Keratinocyte (primary cell): ENCODE data around the gene FAM83G. TPM values are rescaled to one million over a fixed set of nuclear protein-coding genes. Genes with fewer than 3 reads are reported as not detected.

Experiments used
- DNase-seq: peaks from one replicate; pipeline ENCODE4 v3.0.0-alpha.2; 2011; ENCODE audit warnings: low read depth, missing footprints, low spot score
- FAIRE-seq: peaks from 2 replicates; lab custom pipeline; 2011; peaks lifted over from hg19 to GRCh38; lab: Jason Lieb, UNC
- H2AFZ ChIP-seq: 2 replicates; pipeline ENCODE4 v1.6.0; 2012; ENCODE audit warnings: low read length, control low read depth, inconsistent platforms; ENCODE audit not compliant: control insufficient read depth
- H3K27ac ChIP-seq: 2 replicates; pipeline ENCODE4 v1.5.1; 2011; ENCODE audit warnings: low read length; ENCODE audit not compliant: control insufficient read depth, insufficient read depth
- H3K27me3 ChIP-seq: 3 replicates; pipeline ENCODE4 v1.6.0; 2011; ENCODE audit warnings: low read length; ENCODE audit not compliant: control insufficient read depth, insufficient read depth; ENCODE audit errors: extremely low read depth
- H3K36me3 ChIP-seq, 2 experiments: 2 replicates in 1 of 2; 3 replicates in 1 of 2; pipeline ENCODE4 v1.5.1; 2011; ENCODE audit warnings: low read length in 2 of 2, mild to moderate bottlenecking in 1 of 2; ENCODE audit not compliant: control insufficient read depth in 2 of 2, insufficient read depth in 2 of 2; ENCODE audit errors: extremely low read depth in 1 of 2
- H3K4me1 ChIP-seq: 3 replicates; pipeline ENCODE4 v1.5.1; 2011; ENCODE audit warnings: low read length; ENCODE audit not compliant: control insufficient read depth, insufficient read depth; ENCODE audit errors: extremely low read depth
- H3K4me2 ChIP-seq: 3 replicates; pipeline ENCODE4 v1.6.0; 2011; ENCODE audit warnings: low read depth, low read length; ENCODE audit not compliant: control insufficient read depth, insufficient read depth; ENCODE audit errors: extremely low read depth
- H3K4me3 ChIP-seq, 3 experiments: fragments of 200-600 bp in 1 of 3; sonication (generic) in 1 of 3; 2 replicates in 2 of 3; 3 replicates in 1 of 3; pipeline ENCODE4 v1.5.1; 2011 to 2016; ENCODE audit warnings: low read length in 3 of 3, mild to moderate bottlenecking in 3 of 3, control low read depth in 2 of 3, inconsistent platforms in 1 of 3, low read depth in 1 of 3, mixed read lengths in 1 of 3, mixed run types in 1 of 3, moderate library complexity in 1 of 3; ENCODE audit not compliant: control insufficient read depth in 2 of 3, insufficient read depth in 2 of 3; ENCODE audit errors: extremely low read depth in 1 of 3
- H3K79me2 ChIP-seq: 2 replicates; pipeline ENCODE4 v1.6.0; 2012; ENCODE audit warnings: low read length; ENCODE audit not compliant: control insufficient read depth, insufficient read depth
- H3K9ac ChIP-seq: 3 replicates; pipeline ENCODE4 v1.6.0; 2011; ENCODE audit warnings: low read length; ENCODE audit not compliant: control insufficient read depth, insufficient read depth; ENCODE audit errors: extremely low read depth
- H3K9me1 ChIP-seq: 3 replicates; pipeline ENCODE4 v1.6.0; 2011; ENCODE audit warnings: low read length; ENCODE audit not compliant: control insufficient read depth, insufficient read depth; ENCODE audit errors: extremely low read depth
- H3K9me3 ChIP-seq: 2 replicates; pipeline ENCODE4 v1.5.1; 2012; ENCODE audit warnings: low read depth, low read length; ENCODE audit not compliant: control insufficient read depth
- H4K20me1 ChIP-seq: 3 replicates; pipeline ENCODE4 v1.6.0; 2011; ENCODE audit warnings: low read length; ENCODE audit not compliant: control insufficient read depth, insufficient read depth; ENCODE audit errors: extremely low read depth
- CTCF ChIP-seq, 3 experiments: IDR thresholded peaks in 1 of 3; conservative IDR thresholded peaks in 1 of 3; optimal IDR thresholded peaks in 1 of 3; 2 replicates in 2 of 3; 3 replicates in 1 of 3; pipeline versions ENCODE3 to v1.5.1; 2011; ENCODE audit warnings: low read length in 3 of 3, mild to moderate bottlenecking in 3 of 3, moderate library complexity in 2 of 3, control low read depth in 1 of 3, inconsistent platforms in 1 of 3; ENCODE audit not compliant: insufficient read depth in 2 of 3; ENCODE audit errors: extremely low read depth in 1 of 3
- EZH2 ChIP-seq: IDR thresholded peaks from one replicate; pipeline ENCODE4 v1.6.1; 2012; ENCODE audit warnings: inconsistent platforms, mild to moderate bottlenecking, low read length, moderate library complexity
- dilution Hi-C: fragments of 300-500 bp; cut with MboI; formaldehyde crosslinking; loops from one replicate; pipeline ENCODE4 v1.7.0; 2020; ENCODE audit warnings: low sequenced_read_pairs; ENCODE audit not compliant: extremely low pct_ligation_motif_present
- polyA plus RNA-seq, 5 experiments: library from polyadenylated mRNA; depleted of rRNA in 3 of 5; stranded (reverse) in 3 of 5; stranded (forward) in 1 of 5; unstranded in 1 of 5; fragments of >200 nt; gene quantifications; 1 replicate in 1 of 5; 2 replicates in 3 of 5; 3 replicates in 1 of 5; pipeline versions ENCODE4 v1.2.1 to v1.2.3, GENCODE V29; 2011 to 2012; ENCODE audit warnings: missing spikeins in 2 of 5, low read depth in 1 of 5, low replicate concordance in 1 of 5

FAM83G gene
- polyA plus RNA-seq, 1 donor (not counting 4 experiments of a cell fraction or from before 2014, with no cell fraction given) = 23.2 TPM

- Histone ChIP-seq H2AFZ (no peak overlapping the region), H4K20me1 (peaks cover 36% of the 10 kb centered on the region), H3K27ac (no peak overlapping the region), H3K36me3 (peaks cover 47 to 61% of the 10 kb centered on the region in 2 experiments), H3K9ac (no peak overlapping the region), H3K9me3 (no peaks in the 10 kb centered on the region), H3K79me2 (peaks cover 56% of the 10 kb centered on the region), H3K4me3 (no peak overlapping the region), H3K27me3 (no peaks in the 10 kb centered on the region), H3K4me1 (peaks cover 41% of the 10 kb centered on the region), H3K4me2 (no peak overlapping the region), H3K9me1 (peaks cover 4% of the 10 kb centered on the region)
- dilution Hi-C loops = no loop called here
- no peak for DNase-seq
- FAIRE-seq = no peak
- TF ChIP-seq CTCF (optimal IDR thresholded peaks at IDR 0.05 in 1 of 3, IDR thresholded peaks at IDR 0.05 in 1 of 3, conservative IDR thresholded peaks at IDR 0.05 in 1 of 3; ENCODE audit: extremely low read depth in 1 of 3, insufficient read depth in 2 of 3, low read length in 3 of 3) (no peak), EZH2 (no peak)
These were observed 16.6 kb downstream of the FAM83G start for GRCh38 chr17:18987862-18988545.

DNA sequence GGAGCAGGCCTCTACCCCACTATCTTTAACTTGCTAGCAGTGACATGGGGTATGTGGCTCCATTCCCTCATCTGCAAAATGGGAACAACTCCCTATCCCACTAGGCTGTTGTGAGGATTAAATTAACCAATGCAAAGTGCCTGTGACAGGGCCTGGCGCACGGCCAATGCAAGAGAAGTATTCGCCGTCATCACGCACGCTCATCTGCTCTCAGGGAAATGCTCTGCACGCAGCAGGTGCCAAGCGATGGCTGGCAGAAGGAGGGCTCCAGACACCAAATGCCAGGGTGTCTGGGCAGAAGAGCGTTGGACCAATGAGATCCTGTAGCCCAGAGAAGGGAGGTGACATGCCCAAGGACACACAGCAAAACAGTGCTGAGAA, 17.3 kb downstream of the FAM83G start:
- Histone ChIP-seq H3K4me3 (no peak overlapping the region), H3K79me2 (peaks cover 54% of the 10 kb centered on the region), H3K9ac (no peak overlapping the region), H4K20me1 (peaks cover 30% of the 10 kb centered on the region), H3K27ac (no peak overlapping the region), H3K27me3 (no peaks in the 10 kb centered on the region), H3K9me3 (no peaks in the 10 kb centered on the region), H3K4me2 (no peak overlapping the region), H3K4me1 (peaks cover 41% of the 10 kb centered on the region), H3K9me1 (peaks cover 10% of the 10 kb centered on the region), H3K36me3 (peaks cover 49 to 61% of the 10 kb centered on the region in 2 experiments), H2AFZ (no peak overlapping the region)
- dilution Hi-C loops = no loop called here
- no peak for DNase-seq
- FAIRE-seq = no peak
- TF ChIP-seq EZH2 (no peak), CTCF (optimal IDR thresholded peaks at IDR 0.05 in 1 of 3, IDR thresholded peaks at IDR 0.05 in 1 of 3, conservative IDR thresholded peaks at IDR 0.05 in 1 of 3; ENCODE audit: extremely low read depth in 1 of 3, insufficient read depth in 2 of 3, low read length in 3 of 3) (no peak)
